HCT116 (cell line): ENCODE data around the gene CPLX3.

Experiments used
- CTCF ChIP-seq, 3 experiments: fragments of 200-600 bp in 1 of 3; sonication (generic) in 1 of 3; IDR thresholded peaks in 2 of 3; conservative IDR thresholded peaks in 1 of 3; 2 replicates each; pipeline ENCODE4 v1.5.1; 2012 to 2017; ENCODE audit warnings: low read depth in 2 of 3, low read length in 2 of 3, antibody characterized with exemption in 1 of 3, borderline replicate concordance in 1 of 3, control low read depth in 1 of 3, mild to moderate bottlenecking in 1 of 3, mixed read lengths in 1 of 3, mixed run types in 1 of 3, moderate library complexity in 1 of 3; ENCODE audit not compliant: insufficient read depth in 1 of 3
- REST ChIP-seq: IDR thresholded peaks from 2 replicates; pipeline ENCODE4 v1.6.1; 2012; ENCODE audit warnings: low read depth
- SRF ChIP-seq: IDR thresholded peaks from 2 replicates; pipeline ENCODE4 v1.6.1; 2012; ENCODE audit warnings: low read depth

GRCh38 chr15:74812533-74812932 is 13.9 kb upstream of the CPLX3 start, which contains the start of gene LMAN1L:
- no peak for TF ChIP-seq SRF
- no peak for TF ChIP-seq CTCF (IDR thresholded peaks at IDR 0.05 in 2 of 3, conservative IDR thresholded peaks at IDR 0.05 in 1 of 3; ENCODE audit: borderline replicate concordance in 1 of 3, insufficient read depth in 1 of 3, low read depth in 2 of 3, low read length in 2 of 3)
- no peak for TF ChIP-seq REST
